ENCODE data around the gene TNIK.
A peak's percentile ranks its signal among the peaks of the same experiment; 100 is the strongest.

Gene TNIK

DNA sequence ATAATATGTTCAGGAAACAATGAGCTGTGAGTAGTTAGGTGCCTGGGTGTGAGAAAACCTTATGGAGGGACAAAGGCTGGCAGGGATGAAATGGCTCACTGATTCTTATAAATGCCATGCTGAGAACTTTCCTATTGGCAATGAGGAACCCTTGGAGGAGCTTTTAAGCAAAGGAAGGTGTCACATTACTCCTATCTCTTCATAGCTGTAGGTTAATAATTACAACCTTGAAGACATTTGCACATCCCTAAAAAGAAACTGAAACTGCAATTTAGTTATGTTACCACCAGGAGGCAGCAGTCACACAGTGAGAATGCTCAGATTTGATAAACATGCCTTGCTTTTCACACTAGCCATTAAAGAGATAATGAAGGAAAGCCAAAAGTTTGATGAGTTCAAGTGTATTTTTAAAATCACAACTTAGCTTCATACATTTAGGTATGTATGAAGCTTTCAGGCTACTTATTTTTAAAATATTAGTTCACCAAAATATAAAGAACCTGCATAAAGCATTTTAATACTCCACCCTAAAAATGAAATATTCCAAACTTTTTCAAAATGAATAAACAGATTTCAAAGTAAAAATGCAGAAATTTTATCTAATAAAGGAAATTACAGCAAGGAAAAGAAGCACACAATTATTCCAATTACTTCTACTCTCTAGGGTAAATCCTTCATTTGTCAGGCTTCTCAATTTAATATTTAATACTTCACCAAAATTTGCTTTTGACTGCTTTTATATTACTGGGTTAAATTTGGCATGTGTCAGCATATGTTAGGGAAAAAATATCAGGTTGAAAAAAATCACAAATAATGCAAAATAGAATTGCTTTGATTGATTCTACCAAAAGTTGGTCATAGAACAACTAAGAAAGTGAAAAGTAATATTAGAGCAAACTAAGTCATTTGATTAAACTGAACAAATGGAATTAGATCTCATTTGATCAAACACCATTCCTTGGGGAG, 296.8 kb downstream of the TNIK start:
- TF ChIP-seq, protein P1, sequence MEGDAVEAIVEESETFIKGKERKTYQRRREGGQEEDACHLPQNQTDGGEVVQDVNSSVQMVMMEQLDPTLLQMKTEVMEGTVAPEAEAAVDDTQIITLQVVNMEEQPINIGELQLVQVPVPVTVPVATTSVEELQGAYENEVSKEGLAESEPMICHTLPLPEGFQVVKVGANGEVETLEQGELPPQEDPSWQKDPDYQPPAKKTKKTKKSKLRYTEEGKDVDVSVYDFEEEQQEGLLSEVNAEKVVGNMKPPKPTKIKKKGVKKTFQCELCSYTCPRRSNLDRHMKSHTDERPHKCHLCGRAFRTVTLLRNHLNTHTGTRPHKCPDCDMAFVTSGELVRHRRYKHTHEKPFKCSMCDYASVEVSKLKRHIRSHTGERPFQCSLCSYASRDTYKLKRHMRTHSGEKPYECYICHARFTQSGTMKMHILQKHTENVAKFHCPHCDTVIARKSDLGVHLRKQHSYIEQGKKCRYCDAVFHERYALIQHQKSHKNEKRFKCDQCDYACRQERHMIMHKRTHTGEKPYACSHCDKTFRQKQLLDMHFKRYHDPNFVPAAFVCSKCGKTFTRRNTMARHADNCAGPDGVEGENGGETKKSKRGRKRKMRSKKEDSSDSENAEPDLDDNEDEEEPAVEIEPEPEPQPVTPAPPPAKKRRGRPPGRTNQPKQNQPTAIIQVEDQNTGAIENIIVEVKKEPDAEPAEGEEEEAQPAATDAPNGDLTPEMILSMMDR (conservative IDR thresholded peaks at IDR 0.05; ENCODE audit: low read depth): peak; percentile 18; the same call in 1 of the 2 replicates
- CTCF ChIA-PET: interaction anchor here (0.7 to 1.1 kb wide), 4 partner anchors 22 to 1187 kb away, joined by 3 to 4 read pairs (median 3); no protein-coding TSS in a partner anchor
- H3K27ac ChIP-seq: no peak overlapping the region
- DNase-seq (ENCODE audit: low spot score): no peak
- POLR2A ChIA-PET (ENCODE audit: low non-redundant PET): no interaction called here

DNA sequence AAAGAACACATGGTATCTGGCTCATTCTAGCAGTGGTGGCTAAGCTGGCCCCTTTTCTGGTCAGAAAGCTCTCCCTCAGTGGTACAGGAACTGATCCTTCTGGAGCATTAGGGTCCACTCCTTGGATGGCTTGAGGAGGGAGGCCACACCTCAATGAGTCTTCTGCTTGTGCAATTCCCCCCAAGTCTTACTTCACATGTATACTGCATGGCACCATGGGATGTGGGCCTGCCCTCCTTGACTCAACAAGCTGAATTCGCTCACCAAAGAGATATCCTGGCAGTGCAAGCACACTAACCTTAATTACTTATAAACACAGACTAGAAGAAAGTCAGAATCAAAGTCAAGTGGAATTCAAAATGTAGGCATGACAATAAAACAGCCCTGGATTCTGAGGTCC, 299.9 kb downstream of the TNIK start:
- CTCF ChIA-PET: interaction anchor here (0.7 kb wide), 1 partner anchor 8 kb away, joined by 4 read pairs; no protein-coding TSS in a partner anchor
- H3K27ac ChIP-seq: no peak overlapping the region
- DNase-seq (ENCODE audit: low spot score): no peak
- POLR2A ChIA-PET (ENCODE audit: low non-redundant PET): no interaction called here
- TF ChIP-seq, protein P1 (conservative IDR thresholded peaks at IDR 0.05; ENCODE audit: low read depth): no peak

DNA sequence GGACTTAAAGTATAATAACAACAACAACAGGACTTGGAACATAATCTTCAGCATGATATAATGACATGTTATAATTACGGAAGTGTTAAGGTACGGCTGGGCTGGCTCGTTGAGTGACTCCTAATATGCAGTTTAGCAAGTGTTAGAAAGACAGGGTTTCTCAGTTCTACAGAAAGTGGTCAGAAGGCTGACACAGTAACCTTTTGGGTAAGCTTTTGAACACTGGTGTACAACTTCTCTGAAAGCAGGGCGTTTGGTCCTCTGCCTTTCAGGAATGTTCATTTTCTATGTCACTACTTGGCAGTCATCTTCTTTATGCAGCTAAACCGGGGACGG, 300.4 kb downstream of the TNIK start:
- CTCF ChIA-PET: no interaction called here
- TF ChIP-seq, protein P1 (conservative IDR thresholded peaks at IDR 0.05; ENCODE audit: low read depth): no peak
- no peak overlapping the region for H3K27ac ChIP-seq
- POLR2A ChIA-PET (ENCODE audit: low non-redundant PET): no interaction called here
- DNase-seq (ENCODE audit: low spot score): no peak

DNA sequence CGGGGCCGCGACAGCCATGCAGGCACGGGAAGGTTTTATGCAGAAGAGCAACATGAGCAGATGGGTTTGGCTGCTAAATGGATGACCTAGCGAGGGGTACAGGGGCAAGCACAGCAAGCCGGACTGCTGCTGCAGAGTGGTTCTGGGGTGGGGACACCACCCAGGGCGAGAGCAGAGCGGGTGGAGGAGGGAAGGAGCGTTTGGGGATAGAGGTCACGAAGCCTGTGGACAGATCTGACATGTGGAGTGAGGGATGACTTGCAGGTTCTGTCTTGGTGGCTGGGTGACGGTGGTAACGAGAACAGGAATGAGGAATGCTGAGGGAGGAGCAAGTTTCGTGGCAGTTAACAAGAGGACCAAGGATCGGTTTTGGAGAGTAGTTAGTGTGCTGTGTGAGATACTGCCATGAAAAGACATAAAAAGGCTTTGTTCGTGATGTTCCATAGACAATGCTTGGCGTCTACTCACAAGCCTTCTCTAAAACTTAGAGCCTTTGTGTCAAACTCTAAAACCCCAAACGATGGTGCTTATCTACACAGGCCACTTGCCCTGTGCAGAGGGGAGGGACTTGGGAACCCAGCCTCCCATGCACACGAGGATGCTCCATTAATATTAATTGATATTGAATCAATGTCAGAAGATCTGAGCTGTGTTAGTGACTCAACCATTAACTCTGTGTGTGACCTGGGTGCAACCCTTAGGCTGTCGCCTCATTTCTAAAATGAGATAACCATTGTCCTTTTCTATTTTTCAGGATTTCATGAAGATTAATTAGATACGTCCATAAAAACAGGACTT, 301.0 kb downstream of the TNIK start:
- no peak overlapping the region for H3K27ac ChIP-seq
- ChIA-PET POLR2A (ENCODE audit: low non-redundant PET) (no interaction called here), CTCF (no interaction called here)
- no peak for DNase-seq (ENCODE audit: low spot score)
- TF ChIP-seq, protein P1 (conservative IDR thresholded peaks at IDR 0.05; ENCODE audit: low read depth): no peak

DNA sequence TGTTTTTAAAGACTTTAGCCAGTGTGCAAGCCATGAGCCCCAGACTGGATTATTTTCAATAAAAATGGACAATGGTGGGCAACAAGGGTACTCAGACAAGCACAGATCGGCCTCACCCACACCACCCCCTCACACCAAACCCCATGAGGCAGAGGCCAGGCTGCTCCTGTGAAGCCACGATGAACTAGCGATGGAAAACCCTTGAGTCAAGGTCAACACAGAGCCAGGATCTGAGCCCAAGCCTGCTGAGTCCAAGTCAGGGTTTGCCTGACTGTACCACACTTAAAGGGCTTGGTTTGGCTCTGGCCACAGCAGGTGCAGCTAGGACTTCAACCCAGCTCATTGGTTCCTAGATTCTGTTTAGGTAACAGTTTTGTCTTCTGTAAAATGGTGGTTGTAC, 302.2 kb downstream of the TNIK start:
- no peak for DNase-seq (ENCODE audit: low spot score)
- no peak overlapping the region for H3K27ac ChIP-seq
- TF ChIP-seq, protein P1 (conservative IDR thresholded peaks at IDR 0.05; ENCODE audit: low read depth): no peak
- CTCF ChIA-PET: no interaction called here
- POLR2A ChIA-PET (ENCODE audit: low non-redundant PET): no interaction called here

DNA sequence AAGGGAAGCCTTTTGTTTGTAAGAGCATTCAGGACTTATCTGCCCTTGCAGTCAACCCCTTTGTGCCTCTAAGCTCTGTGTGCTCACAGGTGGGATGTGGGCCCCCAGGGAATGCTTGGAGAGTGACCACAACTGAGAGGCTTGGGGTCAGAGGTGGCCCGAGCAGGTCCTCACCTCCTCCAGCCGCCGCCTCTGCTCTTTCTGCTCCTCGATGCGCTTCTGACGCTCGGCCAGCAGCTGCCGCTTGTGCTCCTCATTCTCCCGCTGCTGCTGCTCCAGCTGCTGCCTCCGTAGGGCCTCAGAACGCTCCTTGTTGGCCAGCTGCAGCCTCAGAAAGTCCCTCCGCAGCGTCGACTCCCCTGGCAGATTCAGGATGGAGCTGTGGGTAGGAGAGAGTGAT, 302.9 kb downstream of the TNIK start:
- TF ChIP-seq, protein P1 (conservative IDR thresholded peaks at IDR 0.05; ENCODE audit: low read depth): no peak
- ChIA-PET POLR2A (ENCODE audit: low non-redundant PET) (no interaction called here), CTCF (interaction anchor here (0.6 kb wide), 1 partner anchor 1170 kb away, joined by 3 read pairs; no protein-coding TSS in a partner anchor)
- H3K27ac ChIP-seq: no peak overlapping the region
- DNase-seq (ENCODE audit: low spot score): no peak

All from RWPE1 (cell line).